Measurements from ENCODE around the gene ZDHHC7. TPM values are rescaled to one million over a fixed set of nuclear protein-coding genes. Genes with fewer than 3 reads are reported as not detected.
"Not testable (repeated sequence)": the region's sequence is repeated elsewhere in the genome, so short reads cannot be mapped to it uniquely, and the experiment has no call there.

Gene ZDHHC7
- total and polyA plus RNA-seq, 11 donors, result 12.0 to 66.7 (median 43.9) TPM

GRCh38 chr16:85054948-85055492, 43.7 kb upstream of the ZDHHC7 start:
- TF ChIP-seq POLR2A (IDR thresholded peaks at IDR 0.05), result no peak
- no peak for TF ChIP-seq CTCF (IDR thresholded peaks at IDR 0.05)
- WGBS, 4 donors, result 71 to 76% (median 73%) methylated on average over 6 of the region's 6 CpGs
- H3K27me3 ChIP-seq, result no peaks in the 10 kb centered on the region
- H3K27ac ChIP-seq, result peak overlapping the region; percentile 16 to 95 (median 52)
- peaks cover 0 to 47% (median 17%) of the 10 kb centered on the region in 12 donors for H3K4me1 ChIP-seq
- peak overlapping the region in 10 of 12 donors; percentile 0 to 45 (median 24) for H3K4me3 ChIP-seq
- no peak for DNase-seq
- no peaks in the 10 kb centered on the region for H3K9me3 ChIP-seq
- ATAC-seq, result no peak
- H3K36me3 ChIP-seq, result no peaks in the 10 kb centered on the region
- intact Hi-C loops (cut with DNase I), result no loop called here

GRCh38 chr16:85054321-85054720, 43.0 kb upstream of the ZDHHC7 start:
- H3K36me3 ChIP-seq, ATAC-seq: not testable (repeated sequence)

GRCh38 chr16:85052536-85052935, 41.2 kb upstream of the ZDHHC7 start:
- Histone ChIP-seq H3K36me3 (no peaks in the 10 kb centered on the region), H3K4me3 (no peak overlapping the region), H3K27me3 (no peaks in the 10 kb centered on the region), H3K27ac (no peak overlapping the region), H3K4me1 (peaks cover 0 to 54% (median 15%) of the 10 kb centered on the region in 12 donors), H3K9me3 (no peaks in the 10 kb centered on the region)
- no peak for ATAC-seq
- intact Hi-C loops (cut with DNase I), result no loop called here
- 92 to 96% (median 96%) methylated on average over 10 of the region's 10 CpGs for WGBS, 4 donors
- TF ChIP-seq CTCF (IDR thresholded peaks at IDR 0.05) (no peak), POLR2A (IDR thresholded peaks at IDR 0.05) (no peak)
- no peak for DNase-seq

More at GRCh38 chr16:85054321-85054720, 43.0 kb upstream of the ZDHHC7 start:
- H3K27ac ChIP-seq, result peak overlapping the region in 2 of 12 donors; percentile 81 to 95
- H3K9me3 ChIP-seq; H3K27me3 ChIP-seq; DNase-seq; H3K4me3 ChIP-seq; intact Hi-C loops (cut with DNase I): not testable (repeated sequence)
- 84 to 98% (median 96%) methylated on average over 3 of the region's 3 CpGs for WGBS, 4 donors
- H3K4me1 ChIP-seq, result peaks cover 0 to 47% (median 17%) of the 10 kb centered on the region in 12 donors

GRCh38 chr16:85051683-85052082, 40.3 kb upstream of the ZDHHC7 start:
- no peaks in the 10 kb centered on the region for H3K27me3 ChIP-seq
- ATAC-seq (no peak), DNase-seq (no peak)
- TF ChIP-seq POLR2A (IDR thresholded peaks at IDR 0.05) (no peak), CTCF (IDR thresholded peaks at IDR 0.05) (no peak)
- no peak overlapping the region for H3K27ac ChIP-seq
- no peaks in the 10 kb centered on the region for H3K36me3 ChIP-seq
- no peak overlapping the region for H3K4me3 ChIP-seq
- intact Hi-C loops (cut with DNase I), result no loop called here
- peaks cover 0 to 54% (median 15%) of the 10 kb centered on the region in 12 donors for H3K4me1 ChIP-seq
- no peaks in the 10 kb centered on the region for H3K9me3 ChIP-seq
- 84 to 93% (median 90%) methylated on average over 8 of the region's 8 CpGs for WGBS, 4 donors

All from heart left ventricle (tissue), 16 donors.